Retinal pigment epithelial cell (primary cell): ENCODE data around the gene AZIN2.
"Not testable (repeated sequence)": the region's sequence is repeated elsewhere in the genome, so short reads cannot be mapped to it uniquely, and the experiment has no call there.

ENCODE experiments used
- DNase-seq: peaks from one replicate; pipeline ENCODE4 v3.0.0-alpha.2; 2010; ENCODE audit warnings: low read depth
- H3K4me3 ChIP-seq: 2 replicates; pipeline ENCODE4 v1.5.1; 2011; ENCODE audit warnings: mild to moderate bottlenecking, low read length, control low read depth, moderate library complexity
- TF ChIP-seq, protein P1 (sequence below): conservative IDR thresholded peaks from 2 replicates; pipeline ENCODE4 v1.5.1; 2011; ENCODE audit warnings: low read depth, low read length, control low read depth, inconsistent platforms

Gene AZIN2

DNA sequence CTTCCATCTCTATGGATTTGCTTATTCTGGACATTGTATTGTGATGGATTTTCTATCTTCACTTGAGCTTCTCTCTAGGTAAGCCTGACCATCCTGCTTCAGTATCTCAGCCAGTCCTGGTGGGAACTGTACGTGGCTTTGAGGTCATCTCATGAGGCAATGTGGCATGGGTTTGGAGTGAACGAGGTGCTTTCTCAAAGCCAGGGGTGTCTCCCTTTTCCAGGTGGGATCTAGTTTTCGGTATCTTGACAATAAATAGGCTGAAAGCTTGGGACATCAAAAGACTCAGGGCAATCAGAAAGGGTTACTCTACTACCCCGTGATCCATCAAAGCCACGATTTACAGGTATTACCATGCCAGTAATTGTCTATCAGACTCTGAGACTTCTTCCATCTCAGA lies 40.8 kb downstream of the AZIN2 start:
- DNase-seq: no peak
- no peak overlapping the region for H3K4me3 ChIP-seq
- TF ChIP-seq, protein P1, sequence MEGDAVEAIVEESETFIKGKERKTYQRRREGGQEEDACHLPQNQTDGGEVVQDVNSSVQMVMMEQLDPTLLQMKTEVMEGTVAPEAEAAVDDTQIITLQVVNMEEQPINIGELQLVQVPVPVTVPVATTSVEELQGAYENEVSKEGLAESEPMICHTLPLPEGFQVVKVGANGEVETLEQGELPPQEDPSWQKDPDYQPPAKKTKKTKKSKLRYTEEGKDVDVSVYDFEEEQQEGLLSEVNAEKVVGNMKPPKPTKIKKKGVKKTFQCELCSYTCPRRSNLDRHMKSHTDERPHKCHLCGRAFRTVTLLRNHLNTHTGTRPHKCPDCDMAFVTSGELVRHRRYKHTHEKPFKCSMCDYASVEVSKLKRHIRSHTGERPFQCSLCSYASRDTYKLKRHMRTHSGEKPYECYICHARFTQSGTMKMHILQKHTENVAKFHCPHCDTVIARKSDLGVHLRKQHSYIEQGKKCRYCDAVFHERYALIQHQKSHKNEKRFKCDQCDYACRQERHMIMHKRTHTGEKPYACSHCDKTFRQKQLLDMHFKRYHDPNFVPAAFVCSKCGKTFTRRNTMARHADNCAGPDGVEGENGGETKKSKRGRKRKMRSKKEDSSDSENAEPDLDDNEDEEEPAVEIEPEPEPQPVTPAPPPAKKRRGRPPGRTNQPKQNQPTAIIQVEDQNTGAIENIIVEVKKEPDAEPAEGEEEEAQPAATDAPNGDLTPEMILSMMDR: no peak

DNA sequence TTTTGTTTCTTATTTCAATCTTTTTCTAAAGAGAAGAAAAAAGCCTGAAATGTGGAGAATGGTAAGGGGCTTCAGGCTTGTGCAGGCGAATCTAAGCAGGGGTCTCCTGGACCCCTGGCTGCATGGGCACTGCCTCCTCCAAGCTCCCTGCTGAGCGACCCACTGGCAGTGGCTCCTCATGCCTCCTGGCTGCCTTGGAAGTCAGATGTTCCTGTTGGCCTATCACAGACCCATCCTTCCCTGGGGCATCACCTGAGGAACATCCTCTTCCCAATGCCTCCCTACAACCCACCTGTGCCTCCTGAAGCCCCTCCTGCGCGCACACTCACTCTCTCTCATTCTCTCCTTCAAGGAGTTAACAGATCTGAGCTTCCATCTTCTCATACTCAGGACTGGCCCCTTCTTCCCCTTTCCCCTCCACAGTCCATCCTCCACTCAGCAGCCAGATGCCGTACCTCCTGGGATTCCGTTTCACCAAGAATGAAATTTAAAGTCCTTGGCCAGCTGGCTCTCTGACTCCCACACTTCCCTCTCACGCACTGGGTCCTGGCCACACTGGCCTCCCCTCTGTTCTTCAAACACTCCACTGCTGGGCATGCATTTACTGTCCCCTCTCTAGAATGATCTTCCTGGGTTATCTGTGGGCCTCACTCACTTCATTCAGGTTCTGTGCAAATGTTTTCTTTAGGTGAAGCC lies 41.7 kb downstream of the AZIN2 start:
- DNase-seq: no peak
- TF ChIP-seq, protein P1: no peak
- H3K4me3 ChIP-seq: no peak overlapping the region

DNA sequence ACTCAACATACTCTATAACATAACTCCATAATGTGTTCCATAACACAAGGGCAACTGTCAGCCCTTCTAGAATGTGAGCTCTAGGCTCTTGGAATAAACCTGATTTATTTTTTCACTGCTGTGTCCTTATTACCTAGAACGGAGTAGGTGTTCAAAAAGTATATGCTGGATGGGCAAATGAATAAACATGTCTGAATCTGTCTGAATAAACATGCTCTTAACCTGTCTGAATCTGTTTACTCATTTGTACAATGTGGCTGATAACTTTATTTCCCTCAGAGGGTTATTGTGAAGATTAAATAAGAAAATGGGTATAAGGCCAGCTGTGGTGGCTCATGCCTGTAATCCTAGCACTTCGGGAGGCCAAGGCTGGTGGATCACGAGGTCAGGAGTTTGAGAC lies 42.3 kb downstream of the AZIN2 start:
- H3K4me3 ChIP-seq: no peak overlapping the region
- TF ChIP-seq, protein P1: no peak

DNA sequence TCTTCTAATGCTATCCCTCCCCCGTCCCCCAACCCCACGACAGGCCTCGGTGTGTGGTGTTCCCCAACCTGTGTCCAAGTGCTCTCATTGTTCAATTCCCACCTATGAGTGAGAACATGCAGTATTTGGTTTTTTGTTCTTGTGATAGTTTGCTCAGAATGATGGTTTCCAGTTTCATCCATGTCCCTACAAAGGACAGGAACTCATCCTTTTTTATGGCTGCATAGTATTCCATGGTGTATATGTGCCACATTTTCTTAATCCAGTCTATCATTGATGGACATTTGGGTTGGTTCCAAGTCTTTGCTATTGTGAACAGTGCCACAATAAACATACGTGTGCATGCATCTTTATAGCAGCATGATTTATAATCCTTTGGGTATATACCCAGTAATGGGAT lies 43.7 kb downstream of the AZIN2 start:
- H3K4me3 ChIP-seq: not testable (repeated sequence)

More for the DNA sequence above, 42.3 kb downstream of the AZIN2 start:
- no peak for DNase-seq

DNA sequence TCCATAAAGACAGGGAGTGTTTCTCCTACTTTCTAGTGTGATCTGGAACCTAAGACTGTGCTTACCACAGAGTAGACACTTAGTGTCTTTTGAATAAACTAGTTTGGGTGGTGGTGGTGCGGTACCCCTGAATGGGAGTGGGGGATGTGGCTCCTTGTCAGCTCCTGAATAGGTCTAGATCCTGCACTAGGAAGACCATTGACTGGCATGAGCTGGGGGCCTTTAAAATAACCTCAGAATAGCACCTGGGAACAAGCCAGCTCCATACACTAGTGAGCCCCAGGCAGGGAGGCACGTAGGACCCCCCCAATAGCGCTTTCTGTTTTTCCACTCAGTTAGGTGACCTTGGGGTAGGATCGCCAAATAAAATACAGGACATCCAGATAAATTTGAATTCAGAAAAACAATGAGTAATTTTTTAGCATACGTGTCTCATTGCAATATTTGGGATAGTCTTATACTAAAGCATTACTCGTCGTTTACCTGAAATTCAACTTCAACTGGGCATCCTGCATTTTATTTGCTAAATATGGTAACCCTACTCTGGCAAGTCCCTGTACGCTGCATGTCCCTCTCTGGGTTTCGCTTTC lies 45.6 kb downstream of the AZIN2 start:
- TF ChIP-seq, protein P1: no peak

More for the DNA sequence above, 43.7 kb downstream of the AZIN2 start:
- not testable (repeated sequence) for DNase-seq

DNA sequence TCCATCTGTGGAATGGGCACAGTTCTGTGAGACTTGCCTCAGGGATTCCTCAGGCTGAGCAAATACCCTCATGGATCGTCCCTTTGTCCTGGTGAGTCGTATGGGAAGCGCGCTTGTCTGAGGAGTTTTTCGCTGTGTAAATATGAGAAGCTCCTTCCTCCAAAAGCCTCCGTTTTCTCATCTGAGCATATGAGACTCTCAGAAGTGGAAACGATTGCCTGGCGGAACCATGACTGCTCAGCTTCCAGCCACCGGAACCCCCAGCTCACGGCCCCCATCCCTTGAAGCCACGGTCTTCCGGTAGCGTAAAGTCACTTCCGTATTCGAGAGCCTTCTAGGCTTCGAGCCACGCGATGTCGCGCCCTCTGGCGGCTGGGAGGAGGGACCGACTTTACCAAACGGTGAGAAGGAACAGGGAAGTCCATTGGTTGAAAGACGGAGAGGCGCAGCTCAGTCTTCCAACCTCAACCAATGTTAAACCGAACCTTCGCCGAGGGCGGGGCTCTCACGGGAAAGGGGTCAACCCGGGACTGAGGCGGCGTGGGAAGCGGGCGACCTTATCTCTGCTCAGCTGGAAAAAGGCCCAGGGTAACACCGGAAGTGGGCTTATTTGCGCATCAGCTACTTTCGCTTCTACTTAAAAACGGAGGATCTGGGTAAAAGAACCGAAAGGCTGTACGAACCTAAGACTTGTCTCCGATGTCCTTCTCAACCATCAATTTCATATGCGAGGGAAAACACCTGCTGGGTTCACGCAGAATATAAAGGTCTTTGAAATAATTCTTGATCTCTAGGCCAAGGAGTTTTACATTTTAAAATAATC lies 46.3 kb downstream of the AZIN2 start:
- TF ChIP-seq, protein P1: peak; percentile 98
- DNase-seq: peak; percentile 96
- H3K4me3 ChIP-seq: peak overlapping the region; percentile 99

More for the DNA sequence above, 45.6 kb downstream of the AZIN2 start:
- peak overlapping the region; percentile 99 for H3K4me3 ChIP-seq
- DNase-seq: no peak

DNA sequence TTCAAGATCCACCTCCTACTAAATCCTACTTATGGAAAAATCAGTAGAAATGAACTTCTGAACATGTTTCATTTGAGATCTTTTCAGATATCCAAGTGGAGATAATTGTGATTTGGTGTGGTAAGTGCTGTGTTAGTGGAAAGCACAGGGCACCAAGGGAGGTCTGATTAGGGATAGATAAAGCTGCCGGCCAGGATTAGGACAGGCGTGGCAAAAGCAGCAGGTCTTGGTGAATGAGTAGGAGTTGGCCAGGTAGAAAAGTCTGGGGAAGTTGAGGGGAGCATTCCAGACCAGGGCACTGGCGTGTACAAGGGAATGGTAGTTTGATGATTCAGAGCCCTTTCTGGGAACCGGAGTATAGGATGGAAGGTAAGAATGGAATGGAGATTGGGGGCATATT lies 47.8 kb downstream of the AZIN2 start:
- no peak overlapping the region for H3K4me3 ChIP-seq
- TF ChIP-seq, protein P1: no peak
- no peak for DNase-seq
